Vagina (tissue), 2 donors: Measurements from ENCODE around the gene LOXL3. TPM values are rescaled to one million over a fixed set of nuclear protein-coding genes. Genes with fewer than 3 reads are reported as not detected.

Experiments used
- DNase-seq, 2 donors: peaks; one replicate each; pipeline ENCODE4 v3.0.0-alpha.2; 2017; ENCODE audit errors: extremely low spot score in 2 of 2
- H3K27ac ChIP-seq: fragments of 200-600 bp; sonication (generic); one replicate; pipeline ENCODE4 v1.5.1; 2019
- H3K27me3 ChIP-seq: fragments of 200-600 bp; sonication (generic); one replicate; pipeline ENCODE4 v1.5.1; 2019
- H3K36me3 ChIP-seq, 2 donors: fragments of 200-600 bp; sonication (generic); one replicate each; pipeline ENCODE4 v1.5.1; 2017 to 2019
- H3K4me1 ChIP-seq: fragments of 200-600 bp; sonication (generic); one replicate; pipeline ENCODE4 v1.5.1; 2019
- H3K4me3 ChIP-seq, 2 donors: fragments of 200-600 bp; sonication (generic); 1 replicate in 1 of 2; 2 replicates in 1 of 2; pipeline ENCODE4 v1.5.1; 2016 to 2019
- H3K9me3 ChIP-seq: fragments of 200-600 bp; sonication (generic); one replicate; pipeline ENCODE4 v1.5.1; 2019
- POLR2A ChIP-seq, 2 donors: fragments of 450-650 bp; IDR thresholded peaks; one replicate each; pipeline ENCODE4 v1.6.1; 2017; ENCODE audit warnings: antibody characterized with exemption in 2 of 2, mild to moderate bottlenecking in 2 of 2, moderate library complexity in 2 of 2
- POLR2AphosphoS5 ChIP-seq, 2 donors: sonication (generic); formaldehyde crosslinking; IDR thresholded peaks; one replicate each; pipeline ENCODE4 v1.9.0; 2017; ENCODE audit warnings: antibody characterized with exemption in 2 of 2, mild to moderate bottlenecking in 2 of 2, low read depth in 1 of 2; ENCODE audit not compliant: insufficient read depth in 1 of 2
- intact Hi-C: fragments of 100-400 bp; cut with DNase I; formaldehyde crosslinking; loops from one replicate; pipeline ENCODE4 v1.15.1; 2023
- total RNA-seq: library from RNA; depleted of rRNA; stranded (reverse); fragments of >200 nt; gene quantifications from one replicate; pipeline ENCODE4 v1.2.3, GENCODE V29; 2016
- TF ChIP-seq, protein P1 (sequence below), 3 experiments: fragments of 450-650 bp in 2 of 3; fragments of 200-600 bp in 1 of 3; sonication (generic) in 1 of 3; IDR thresholded peaks; one replicate each; pipeline ENCODE4 v1.5.1; 2017 to 2019; ENCODE audit warnings: antibody characterized with exemption in 3 of 3, mild to moderate bottlenecking in 2 of 3, moderate library complexity in 2 of 3

LOXL3 gene
- total RNA-seq, 1 donor from 2014 or later, result 6.1 TPM

DNA sequence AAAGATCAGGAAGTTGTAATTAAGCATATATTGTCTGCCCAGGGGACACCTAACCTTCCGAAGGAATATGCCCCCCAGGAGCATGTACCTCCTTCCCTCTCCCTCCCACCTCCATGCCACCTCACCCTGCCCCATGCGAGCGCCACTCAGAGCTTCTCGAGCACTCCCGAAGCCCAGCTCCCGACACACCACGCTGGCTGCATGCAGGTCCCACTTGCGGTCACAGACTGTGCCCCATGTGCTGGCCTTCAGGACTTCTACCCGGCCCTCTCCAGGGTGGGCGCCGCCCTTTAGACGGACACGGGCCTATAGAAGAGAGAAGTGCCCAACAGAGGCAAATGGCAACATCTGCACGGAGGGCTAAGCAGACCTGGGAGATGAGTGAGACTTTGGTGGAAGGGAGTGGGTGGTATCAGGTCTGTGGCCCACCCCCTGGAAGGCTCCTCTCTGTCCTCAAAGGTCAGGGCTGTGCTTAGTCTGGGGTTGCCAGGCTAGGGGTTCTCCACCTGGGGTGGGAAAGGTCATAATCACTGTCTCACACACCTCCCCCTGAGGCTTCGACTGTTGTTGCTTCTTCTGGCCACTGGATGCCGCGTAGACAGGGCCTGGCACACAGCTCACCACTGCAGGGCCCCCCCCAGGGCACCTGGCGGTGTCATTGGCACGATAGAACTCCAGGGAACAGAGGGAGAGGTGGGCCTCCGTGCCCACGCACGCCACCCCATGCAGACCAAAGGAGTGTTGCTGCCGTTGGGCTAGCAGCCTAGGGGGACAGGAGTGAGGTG, 17.4 kb downstream of the LOXL3 start:
- intact Hi-C loops, result no loop called here
- no peak for TF ChIP-seq POLR2AphosphoS5 (IDR thresholded peaks at IDR 0.05; ENCODE audit: insufficient read depth in 1 of 2, low read depth in 1 of 2)
- TF ChIP-seq POLR2A (IDR thresholded peaks at IDR 0.05), result no peak
- TF ChIP-seq, protein P1, sequence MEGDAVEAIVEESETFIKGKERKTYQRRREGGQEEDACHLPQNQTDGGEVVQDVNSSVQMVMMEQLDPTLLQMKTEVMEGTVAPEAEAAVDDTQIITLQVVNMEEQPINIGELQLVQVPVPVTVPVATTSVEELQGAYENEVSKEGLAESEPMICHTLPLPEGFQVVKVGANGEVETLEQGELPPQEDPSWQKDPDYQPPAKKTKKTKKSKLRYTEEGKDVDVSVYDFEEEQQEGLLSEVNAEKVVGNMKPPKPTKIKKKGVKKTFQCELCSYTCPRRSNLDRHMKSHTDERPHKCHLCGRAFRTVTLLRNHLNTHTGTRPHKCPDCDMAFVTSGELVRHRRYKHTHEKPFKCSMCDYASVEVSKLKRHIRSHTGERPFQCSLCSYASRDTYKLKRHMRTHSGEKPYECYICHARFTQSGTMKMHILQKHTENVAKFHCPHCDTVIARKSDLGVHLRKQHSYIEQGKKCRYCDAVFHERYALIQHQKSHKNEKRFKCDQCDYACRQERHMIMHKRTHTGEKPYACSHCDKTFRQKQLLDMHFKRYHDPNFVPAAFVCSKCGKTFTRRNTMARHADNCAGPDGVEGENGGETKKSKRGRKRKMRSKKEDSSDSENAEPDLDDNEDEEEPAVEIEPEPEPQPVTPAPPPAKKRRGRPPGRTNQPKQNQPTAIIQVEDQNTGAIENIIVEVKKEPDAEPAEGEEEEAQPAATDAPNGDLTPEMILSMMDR (IDR thresholded peaks at IDR 0.05), result no peak

DNA sequence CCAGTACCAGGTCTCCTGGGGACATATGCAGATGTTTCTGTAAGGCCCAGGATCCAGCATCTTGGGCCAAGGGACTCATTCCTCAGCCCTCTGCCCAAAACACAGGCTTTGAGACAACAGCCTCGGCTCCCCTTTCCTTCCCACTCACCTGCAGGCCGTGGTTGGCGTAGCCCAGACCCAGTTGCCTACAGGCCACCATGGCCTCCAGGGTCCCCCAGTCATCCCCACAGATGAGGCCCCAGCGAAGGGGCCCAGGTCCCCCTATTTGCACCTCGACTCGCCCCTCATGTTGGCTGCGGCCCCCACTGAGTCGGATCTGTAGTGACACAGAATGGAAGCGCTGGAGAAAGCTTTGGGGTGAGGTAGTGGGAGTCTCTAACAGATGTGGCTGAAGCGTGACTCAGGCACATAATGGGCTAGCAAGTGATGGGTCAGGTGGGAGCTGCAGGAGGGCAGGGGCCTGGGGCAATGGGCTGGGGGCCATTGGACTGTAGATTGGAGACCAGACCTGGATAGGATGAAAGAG, 18.2 kb downstream of the LOXL3 start:
- no peak for DNase-seq
- no peak overlapping the region for H3K27ac ChIP-seq
- peaks cover 17% of the 10 kb centered on the region for H3K4me1 ChIP-seq
- no peak overlapping the region for H3K4me3 ChIP-seq
- H3K36me3 ChIP-seq, result peaks cover 0 to 4% of the 10 kb centered on the region in 2 donors
- H3K9me3 ChIP-seq, result no peaks in the 10 kb centered on the region
- no peaks in the 10 kb centered on the region for H3K27me3 ChIP-seq
- intact Hi-C loops, result no loop called here
- TF ChIP-seq, protein P1 (IDR thresholded peaks at IDR 0.05), result no peak
- TF ChIP-seq POLR2AphosphoS5 (IDR thresholded peaks at IDR 0.05; ENCODE audit: insufficient read depth in 1 of 2, low read depth in 1 of 2) (no peak), POLR2A (IDR thresholded peaks at IDR 0.05) (no peak)

More for the DNA sequence above, 17.4 kb downstream of the LOXL3 start:
- Histone ChIP-seq H3K27me3 (no peaks in the 10 kb centered on the region), H3K27ac (no peak overlapping the region), H3K36me3 (peaks cover 0 to 4% of the 10 kb centered on the region in 2 donors), H3K4me3 (no peak overlapping the region), H3K4me1 (peaks cover 8% of the 10 kb centered on the region), H3K9me3 (no peaks in the 10 kb centered on the region)
- DNase-seq, result no peak

DNA sequence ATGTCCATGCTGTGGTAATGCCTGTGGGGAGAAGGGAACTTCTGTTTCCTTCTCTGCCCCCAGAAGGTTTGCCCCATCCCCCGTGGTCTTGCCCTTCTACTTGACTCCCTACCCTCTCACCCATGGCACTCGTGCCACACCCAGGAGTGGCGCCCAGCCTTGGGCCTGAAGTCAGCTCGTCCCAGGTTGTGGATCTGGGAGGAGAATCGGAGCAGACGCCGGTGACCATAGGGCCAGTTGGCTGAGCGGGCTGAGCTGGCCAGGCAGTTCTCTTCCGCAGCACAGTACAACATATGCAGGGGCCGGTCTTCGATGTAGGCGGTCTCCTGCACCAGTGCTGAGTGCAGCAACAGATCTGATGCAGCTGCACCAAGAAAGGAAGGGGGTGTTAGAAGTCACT, 19.3 kb downstream of the LOXL3 start:
- H3K27ac ChIP-seq, result no peak overlapping the region
- peaks cover 0 to 4% of the 10 kb centered on the region in 2 donors for H3K36me3 ChIP-seq
- intact Hi-C loops, result no loop called here
- H3K9me3 ChIP-seq, result no peaks in the 10 kb centered on the region
- no peak overlapping the region for H3K4me3 ChIP-seq
- no peaks in the 10 kb centered on the region for H3K27me3 ChIP-seq
- peaks cover 17% of the 10 kb centered on the region for H3K4me1 ChIP-seq
- TF ChIP-seq POLR2AphosphoS5 (IDR thresholded peaks at IDR 0.05; ENCODE audit: insufficient read depth in 1 of 2, low read depth in 1 of 2) (no peak), POLR2A (IDR thresholded peaks at IDR 0.05) (no peak)
- TF ChIP-seq, protein P1 (IDR thresholded peaks at IDR 0.05), result no peak
- no peak for DNase-seq

DNA sequence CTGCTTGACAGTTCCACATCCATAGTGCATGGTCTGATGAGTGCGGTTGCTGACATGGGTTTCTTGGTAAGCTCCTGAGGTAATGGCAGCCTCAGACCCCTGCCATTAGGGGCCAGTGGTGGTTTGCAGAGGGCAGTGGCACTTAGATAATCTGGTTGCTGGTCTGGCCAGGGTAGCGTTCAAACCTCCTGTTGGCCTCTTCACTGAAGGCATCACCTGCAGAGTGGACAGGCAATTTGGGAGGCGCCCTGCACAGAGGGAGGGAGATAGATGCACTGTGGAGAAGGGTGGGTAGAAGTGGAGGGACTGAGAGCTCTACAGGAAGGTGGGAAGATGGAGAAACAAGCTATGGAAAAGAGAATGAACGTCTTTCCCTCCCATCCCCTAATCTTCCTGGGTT, 20.3 kb downstream of the LOXL3 start:
- Histone ChIP-seq H3K9me3 (no peaks in the 10 kb centered on the region), H3K27ac (no peak overlapping the region), H3K36me3 (peaks cover 0 to 4% of the 10 kb centered on the region in 2 donors), H3K27me3 (no peaks in the 10 kb centered on the region), H3K4me3 (no peak overlapping the region), H3K4me1 (peaks cover 25% of the 10 kb centered on the region)
- no peak for TF ChIP-seq POLR2A (IDR thresholded peaks at IDR 0.05)
- TF ChIP-seq, protein P1 (IDR thresholded peaks at IDR 0.05), result no peak
- no peak for TF ChIP-seq POLR2AphosphoS5 (IDR thresholded peaks at IDR 0.05; ENCODE audit: insufficient read depth in 1 of 2, low read depth in 1 of 2)
- intact Hi-C loops, result no loop called here
- DNase-seq, result no peak

DNA sequence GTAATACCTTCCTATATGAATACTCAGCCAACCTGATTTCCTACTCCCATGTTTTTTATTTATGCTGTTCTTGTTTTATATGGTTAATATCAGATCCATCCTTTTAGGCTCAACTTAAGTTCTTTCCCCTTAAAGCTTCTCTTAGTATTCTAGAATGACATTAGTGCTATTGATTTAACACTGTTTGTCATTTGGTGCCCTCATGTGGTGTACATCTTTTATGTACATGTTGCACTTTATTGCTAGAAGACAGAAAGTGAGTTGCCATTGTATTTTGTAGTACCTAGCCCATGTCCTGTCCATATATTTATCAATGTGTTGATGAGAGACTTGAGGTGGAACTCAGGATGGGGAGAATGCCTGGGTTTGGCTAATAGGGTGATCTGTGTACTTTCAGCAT, 21.5 kb downstream of the LOXL3 start:
- Histone ChIP-seq H3K4me1 (peaks cover 33% of the 10 kb centered on the region), H3K4me3 (no peak overlapping the region), H3K9me3 (no peaks in the 10 kb centered on the region), H3K27me3 (no peaks in the 10 kb centered on the region), H3K36me3 (peaks cover 0 to 10% of the 10 kb centered on the region in 2 donors), H3K27ac (no peak overlapping the region)
- DNase-seq, result no peak
- TF ChIP-seq, protein P1 (IDR thresholded peaks at IDR 0.05), result no peak
- TF ChIP-seq POLR2A (IDR thresholded peaks at IDR 0.05), result no peak
- no peak for TF ChIP-seq POLR2AphosphoS5 (IDR thresholded peaks at IDR 0.05; ENCODE audit: insufficient read depth in 1 of 2, low read depth in 1 of 2)
- intact Hi-C loops, result no loop called here
